A549 treated with RU486 at 1 μM for 4 hours (cell line): ENCODE measurements around the gene TIRAP. TPM values are rescaled to one million over a fixed set of nuclear protein-coding genes. Genes with fewer than 3 reads are reported as not detected.

Source experiments
- total RNA-seq: library from RNA; stranded (reverse); fragments of 200-300 nt; extraction: Qiagen RNA extraction; gene quantifications from 5 replicates; pipeline ENCODE4 v1.2.3, GENCODE V29; 2022; ENCODE audit warnings: low read depth

TIRAP gene
- 6.2 to 6.8 TPM (median 6.3 TPM) in 5 replicates for total RNA-seq

GRCh38 chr11:126282736-126283591 lies at the start of gene TIRAP:
TIRAP (plus strand) TSS chr11:126283093; CDS start chr11:126290895, 7,802 bp downstream.

GRCh38 chr11:126268708-126269579 lies 13.9 kb upstream of the TIRAP start, which contains the start of the genes FOXRED1 and SRPRA:
FOXRED1 (plus strand) TSS chr11:126269154; CDS start chr11:126269207, 53 bp downstream.
SRPRA (minus strand) TSS chr11:126268895; CDS start chr11:126268804, 91 bp downstream.

GRCh38 chr11:126303623-126304456 lies 20.9 kb downstream of the TIRAP start, which contains the start of gene DCPS:
DCPS (plus strand) TSS chr11:126304060; CDS start chr11:126304081, 21 bp downstream.

Other genes with a start within 250 kb of the TIRAP start
- 2.4 to 3.7 TPM (median 3.4 TPM) in 5 replicates for gene CDON, start 220.2 kb upstream of the TIRAP start, total RNA-seq
- gene RPUSD4, start 71.4 kb upstream of the TIRAP start, total RNA-seq = 18.2 to 20.3 TPM (median 18.5 TPM) in 5 replicates
- 15.8 to 18.5 TPM (median 16.5 TPM) in 5 replicates for gene FAM118B, start 71.3 kb upstream of the TIRAP start, total RNA-seq
- gene SRPRA, start 14.2 kb upstream of the TIRAP start, total RNA-seq = 60.5 to 64.2 TPM (median 61.0 TPM) in 5 replicates
- 19.5 to 23.0 TPM (median 22.5 TPM) in 5 replicates for gene FOXRED1, start 13.9 kb upstream of the TIRAP start, total RNA-seq
- 18.5 to 22.4 TPM (median 18.9 TPM) in 5 replicates for gene DCPS, start 21.0 kb downstream of the TIRAP start, total RNA-seq
- gene ST3GAL4, start 72.6 kb downstream of the TIRAP start, total RNA-seq = 23.0 to 27.1 TPM (median 26.2 TPM) in 5 replicates